NK-92 treated with Interleukin-12 subunit alpha and Interleukin-12 subunit beta, amount 100 ng/mL, for 24 hours (cell line): Measurements from ENCODE around the gene FKBP5.
"Not testable (repeated sequence)": the region's sequence is repeated elsewhere in the genome, so short reads cannot be mapped to it uniquely, and the experiment has no call there.

Experiments
- DNase-seq: peaks from one replicate; lab custom pipeline; 2025; lab: John Stamatoyannopoulos, UW

The FKBP5 gene

GRCh38 chr6:35609588-35609987 is 79.1 kb downstream of the FKBP5 start:
- DNase-seq, result no peak

DNA sequence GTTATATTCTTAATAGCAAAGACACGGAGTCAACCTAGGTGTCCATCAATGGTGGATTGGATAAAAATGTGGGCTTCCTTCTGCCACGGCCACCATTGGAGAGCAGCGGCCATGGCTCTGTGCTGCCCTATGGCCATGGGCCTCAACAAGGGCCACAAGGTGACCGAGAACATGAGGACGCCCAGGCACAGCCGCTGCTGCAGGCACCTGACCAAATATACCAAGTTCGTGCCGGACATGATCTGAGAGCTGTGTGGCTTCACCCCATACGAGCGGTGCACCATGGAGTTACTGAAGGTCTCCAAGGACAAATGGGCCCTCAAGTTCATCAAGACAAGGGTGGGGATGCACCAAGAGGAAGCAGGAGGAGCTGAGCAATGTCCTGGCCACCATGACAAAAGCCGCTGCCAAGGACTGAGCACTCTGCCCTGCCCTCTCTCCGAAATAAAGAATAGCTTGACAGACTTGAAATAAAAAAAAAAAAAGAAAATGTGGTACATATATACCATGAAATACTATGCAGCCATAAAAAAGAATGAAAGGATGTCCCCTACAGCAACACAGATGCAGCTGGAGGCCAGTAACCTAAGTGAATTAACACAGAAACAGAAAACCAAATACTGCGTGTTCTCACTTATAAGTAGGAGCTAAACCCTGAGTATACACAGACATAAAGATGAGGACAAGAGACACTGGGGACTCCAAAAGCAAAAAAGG is 81.0 kb downstream of the FKBP5 start:
- no peak for DNase-seq

GRCh38 chr6:35605600-35605999 is 83.1 kb downstream of the FKBP5 start:
- no peak for DNase-seq

DNA sequence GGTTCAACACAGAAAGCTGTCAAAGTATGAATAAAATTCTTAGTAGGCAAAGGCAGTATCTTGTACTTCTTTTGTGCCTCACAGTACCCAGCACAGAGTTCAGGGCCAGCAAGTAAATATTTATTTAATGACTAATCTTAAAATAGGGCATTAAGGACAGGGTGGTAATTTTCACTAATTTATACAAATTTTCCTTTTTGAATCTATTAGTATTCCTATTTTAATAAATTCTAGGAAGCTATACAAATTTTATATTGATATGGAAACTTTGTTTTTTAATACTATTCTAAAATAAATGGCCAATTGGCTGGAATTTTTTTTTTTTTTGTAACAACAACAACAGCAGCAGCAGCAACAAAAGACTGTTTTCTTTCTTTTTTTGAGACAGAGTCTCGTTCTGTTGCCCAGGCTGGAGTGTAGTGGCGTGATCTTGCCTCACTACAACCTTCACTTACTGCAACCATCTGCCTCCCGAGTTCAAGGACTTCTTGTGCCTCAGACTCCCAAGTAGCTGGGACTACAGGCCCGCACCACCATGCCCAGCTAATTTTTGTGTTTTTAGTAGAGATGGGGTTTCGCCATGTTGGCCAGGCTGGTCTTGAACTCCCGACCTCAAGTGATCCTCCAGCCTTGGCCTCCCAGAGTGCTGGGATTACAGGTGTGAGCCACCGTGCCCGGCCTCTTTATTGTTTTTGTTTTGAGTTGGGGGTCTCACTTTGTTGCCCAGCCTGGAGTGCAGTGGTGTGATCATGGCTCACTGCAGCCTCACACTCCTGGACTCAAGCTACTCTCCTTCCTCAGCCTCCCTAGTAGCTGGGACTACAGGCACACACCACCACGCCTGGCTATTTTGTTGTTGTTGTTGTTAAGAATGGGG is 85.2 kb downstream of the FKBP5 start:
- no peak for DNase-seq

DNA sequence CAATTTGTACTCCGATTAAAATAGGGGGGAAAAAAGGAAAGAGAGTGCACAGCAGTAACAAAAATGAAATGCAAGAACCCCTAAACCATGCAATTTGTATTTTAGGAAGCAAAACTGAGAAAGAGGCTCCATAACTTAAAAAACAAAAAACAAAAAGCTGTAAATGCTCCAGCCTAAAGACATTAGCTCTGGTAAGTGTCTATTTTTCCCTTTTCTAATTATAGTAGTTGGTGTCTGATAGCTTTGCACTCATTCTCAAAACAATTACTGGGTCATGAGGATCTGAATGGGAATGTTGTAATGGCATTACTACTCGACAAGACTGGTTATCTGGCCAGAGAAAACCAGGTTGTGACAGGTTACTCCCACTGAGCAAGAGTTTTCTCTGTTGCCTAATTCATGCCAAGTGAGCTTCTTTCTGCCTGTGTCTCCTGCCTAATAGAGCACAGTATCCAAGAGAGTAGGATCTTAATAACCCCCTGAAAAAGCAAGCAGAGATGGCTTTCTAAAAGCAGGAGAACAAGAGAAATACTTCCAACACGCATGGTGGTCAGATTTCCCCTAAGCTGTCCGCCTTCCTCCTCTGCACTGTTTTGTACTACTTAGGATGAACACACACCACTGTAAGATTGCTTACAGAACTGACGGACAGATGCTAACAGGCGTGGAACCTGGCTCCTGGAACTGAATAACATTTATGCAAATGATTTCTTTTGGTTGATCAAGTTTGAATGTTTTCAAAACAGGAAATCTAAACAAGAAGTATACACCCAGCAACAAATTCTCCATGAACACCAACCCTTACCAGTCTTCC is 86.4 kb downstream of the FKBP5 start:
- DNase-seq, result no peak

- DNase-seq, result no peak
Measured at GRCh38 chr6:35601331-35602132, 87.2 kb downstream of the FKBP5 start.

DNA sequence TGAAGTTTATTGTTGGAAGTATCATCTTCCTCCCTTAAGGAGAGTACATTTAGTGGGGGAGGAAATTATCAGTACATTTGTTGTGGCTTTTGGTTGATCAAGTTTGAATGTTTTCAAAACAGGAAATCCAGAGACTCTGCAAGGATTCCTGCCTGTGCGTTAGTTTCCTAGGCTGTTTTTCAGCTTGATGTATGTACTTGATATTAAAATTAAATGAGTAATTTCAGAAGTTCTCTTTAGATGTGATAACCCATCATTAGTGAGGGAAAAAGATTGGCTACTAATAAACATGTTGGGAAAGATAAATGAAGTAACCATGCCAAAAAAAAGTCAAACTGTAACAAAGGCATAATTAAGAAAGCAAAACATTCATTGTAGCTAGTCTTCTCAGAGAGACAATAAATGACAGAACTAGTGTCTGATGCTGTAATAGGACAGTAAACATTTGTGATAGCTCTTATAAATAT is 88.0 kb downstream of the FKBP5 start:
- DNase-seq, result no peak

DNA sequence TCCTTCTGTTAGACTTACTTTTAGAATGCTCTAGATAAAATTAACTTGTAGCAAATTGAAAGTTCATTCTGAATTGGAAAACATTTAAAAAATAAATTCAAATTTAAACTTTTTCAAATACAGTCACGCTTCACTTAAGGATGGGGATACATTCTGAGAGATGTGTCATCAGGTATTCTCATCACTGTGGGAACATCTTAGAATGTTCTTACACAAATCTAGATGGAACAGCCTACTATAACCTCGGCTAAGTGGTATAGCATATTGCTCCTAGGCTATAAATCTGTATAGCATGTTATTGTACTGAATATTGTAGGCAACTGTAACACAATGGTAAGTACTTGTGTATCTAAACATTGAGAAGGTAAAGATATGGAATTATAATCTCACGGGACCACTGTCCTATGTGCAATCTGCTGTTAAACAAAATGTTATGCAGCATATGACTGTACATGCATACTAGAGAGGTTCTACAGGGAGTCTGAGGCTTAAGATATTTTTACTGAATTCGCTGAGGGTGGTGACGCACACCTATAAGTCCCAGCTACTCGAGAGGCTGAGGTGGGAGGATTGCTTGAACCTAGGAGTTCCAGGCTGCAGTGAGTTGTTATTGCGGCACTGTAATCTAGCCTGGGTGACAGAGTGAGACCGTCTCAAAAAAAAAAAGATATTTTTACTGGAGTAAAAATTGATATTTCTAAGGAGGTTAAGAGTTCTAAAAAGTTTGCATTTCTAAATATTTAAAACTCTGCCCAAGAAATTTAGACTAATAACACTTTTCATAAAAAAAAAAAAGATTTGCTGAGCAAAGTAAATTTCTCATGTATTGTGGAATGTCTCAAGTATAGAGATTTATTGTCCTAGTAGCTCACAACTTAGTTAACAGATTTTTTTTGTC is 88.7 kb downstream of the FKBP5 start:
- no peak for DNase-seq

DNA sequence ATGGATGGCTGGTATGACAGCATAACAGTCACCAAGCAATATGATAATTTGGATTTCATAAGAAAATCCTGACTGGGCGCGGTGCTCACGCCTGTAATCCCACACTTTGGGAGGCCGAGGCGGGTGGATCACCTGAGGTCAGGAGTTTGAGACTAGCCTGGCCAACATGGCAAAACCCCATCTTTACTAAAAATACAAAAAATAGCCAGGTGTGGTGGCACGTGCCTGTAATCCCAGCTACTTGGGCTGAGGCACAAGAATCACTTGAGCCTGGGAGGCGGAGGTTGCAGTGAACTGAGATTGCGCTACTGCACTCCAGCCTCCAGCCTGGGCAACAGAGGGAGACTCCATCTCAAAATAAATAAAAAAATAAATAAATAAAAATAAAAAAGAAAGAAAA is 90.1 kb downstream of the FKBP5 start:
- DNase-seq, result not testable (repeated sequence)

- no peak for DNase-seq
Measured at GRCh38 chr6:35596448-35597442, 92.0 kb downstream of the FKBP5 start.

DNA sequence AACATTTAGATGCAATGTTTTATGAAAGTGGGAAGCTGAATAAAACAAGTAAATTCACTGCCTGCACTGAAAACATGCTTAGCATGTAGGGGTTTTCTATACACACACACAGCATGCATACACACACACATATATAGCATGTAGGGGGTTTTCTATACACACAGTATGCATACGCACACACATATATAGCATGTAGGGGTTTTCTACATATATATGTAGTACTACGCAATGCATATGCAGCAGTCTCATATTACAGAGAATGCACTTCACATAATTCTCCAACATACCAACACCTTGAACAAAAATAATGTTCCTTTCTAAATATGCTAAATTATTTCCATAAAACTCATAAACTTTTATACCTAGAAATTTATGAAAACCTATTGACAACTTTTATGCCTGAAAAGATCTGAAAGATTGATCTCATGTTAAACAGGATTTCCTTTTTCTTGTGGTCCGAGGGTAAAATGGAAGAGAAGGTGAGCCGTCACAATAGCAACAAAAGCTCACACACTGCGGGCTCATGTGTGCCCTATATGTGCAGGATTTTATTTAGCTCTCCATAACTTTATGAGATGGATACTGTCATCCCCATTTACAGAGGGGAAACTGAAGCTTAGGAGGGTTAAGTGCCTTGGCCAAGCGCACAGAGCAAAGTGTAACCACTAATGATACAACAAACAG is 94.1 kb downstream of the FKBP5 start:
- no peak for DNase-seq

- DNase-seq, result no peak
Measured at GRCh38 chr6:35592178-35592577, 96.5 kb downstream of the FKBP5 start.

DNA sequence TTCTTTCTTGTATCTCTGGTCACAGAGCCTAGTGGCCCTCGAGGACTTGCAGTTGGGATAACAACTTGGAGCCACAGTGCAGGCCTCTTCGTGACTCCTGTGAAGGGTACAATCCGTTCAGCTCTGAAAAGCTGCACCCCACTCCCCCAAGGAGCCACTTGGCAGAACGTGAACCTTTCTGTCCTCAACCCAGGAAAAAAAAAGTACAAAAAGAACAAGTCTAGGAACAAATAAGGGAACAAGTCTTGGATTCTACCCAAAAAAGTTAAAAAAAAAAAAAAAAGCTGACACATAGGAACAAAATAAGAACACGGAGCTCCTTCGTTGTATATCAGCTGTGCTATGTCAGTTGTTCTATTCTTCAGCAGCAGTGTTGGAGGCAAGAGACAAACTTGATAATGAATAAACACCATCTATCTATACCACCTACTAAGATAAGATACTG is 98.1 kb downstream of the FKBP5 start:
- no peak for DNase-seq

DNA sequence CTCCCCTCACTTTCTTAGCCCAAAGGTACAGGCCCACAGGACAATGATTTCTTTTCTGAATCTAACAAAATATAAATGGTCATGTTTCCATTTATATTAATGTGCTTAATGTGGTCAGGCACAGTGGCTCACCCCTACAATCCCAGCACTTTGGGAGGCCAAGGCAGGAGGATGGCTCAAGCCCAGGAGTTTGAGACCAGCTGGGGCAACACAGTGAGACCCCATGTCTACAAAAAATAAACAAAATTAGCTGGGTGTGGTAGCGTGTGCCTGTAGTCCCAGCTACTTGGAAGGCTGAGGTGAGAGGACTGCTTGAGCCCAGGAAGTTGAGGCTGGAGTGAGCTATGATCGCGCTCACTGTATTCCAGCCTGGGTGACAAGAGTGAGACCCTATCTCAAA is 98.8 kb downstream of the FKBP5 start:
- DNase-seq, result no peak

- DNase-seq, result no peak
Measured at GRCh38 chr6:35589201-35589739, 99.4 kb downstream of the FKBP5 start.

GRCh38 chr6:35587167-35587566 is 101.5 kb downstream of the FKBP5 start:
- DNase-seq, result no peak

DNA sequence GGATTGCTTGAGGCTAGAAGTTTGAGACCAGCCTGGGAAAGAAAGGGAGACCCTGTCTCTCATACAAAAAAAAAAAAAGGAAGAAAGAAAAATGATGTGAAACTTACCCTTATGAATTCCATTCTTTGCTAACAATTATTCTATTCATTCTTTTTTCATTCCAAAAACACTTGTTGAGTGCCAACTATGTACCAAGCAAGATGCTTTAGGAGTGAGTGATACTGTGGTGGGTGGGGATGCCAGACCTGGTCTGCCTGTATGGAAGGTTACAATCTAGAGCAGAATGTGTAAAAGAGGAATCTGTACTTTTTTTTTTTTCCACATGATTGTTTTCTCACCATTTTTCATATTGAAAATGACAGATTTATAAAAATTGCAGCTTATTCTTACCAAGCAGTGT is 102.2 kb downstream of the FKBP5 start:
- no peak for DNase-seq

DNA sequence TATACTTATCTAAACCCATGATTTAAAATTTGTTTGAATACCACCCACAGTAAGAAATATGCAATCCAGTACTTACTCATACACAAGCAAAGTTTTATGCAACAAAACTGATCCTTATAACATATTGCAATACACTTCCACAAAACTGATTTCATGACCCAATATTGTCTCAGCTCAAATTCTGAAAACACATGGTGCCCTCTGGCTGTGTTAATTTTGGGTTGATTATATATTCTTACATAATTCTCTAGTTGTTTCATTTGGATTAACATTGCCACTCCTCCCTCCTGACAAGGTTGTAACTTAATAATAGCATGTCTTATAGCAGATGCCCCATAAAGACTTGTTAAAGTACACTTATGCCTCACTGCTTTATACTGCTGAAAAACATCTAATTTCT is 103.1 kb downstream of the FKBP5 start:
- no peak for DNase-seq
